NCI-H510A treated with DMSO at 0.1 percent for 48 hours (cell line): ENCODE measurements around the gene U2AF1L4.

ENCODE experiments used
- DNase-seq: peaks from one replicate; lab custom pipeline; 2025; lab: John Stamatoyannopoulos, UW

The U2AF1L4 gene

GRCh38 chr19:35757231-35757748, 12.1 kb upstream of the U2AF1L4 start:
- DNase-seq: no peak

GRCh38 chr19:35756377-35757230, 11.4 kb upstream of the U2AF1L4 start, which contains the start of gene HSPB6:
TSS of gene HSPB6 (minus strand) at chr19:35757029. CDS start at chr19:35757008, 21 bp downstream.
- no peak for DNase-seq

GRCh38 chr19:35755550-35756376, 10.5 kb upstream of the U2AF1L4 start:
- DNase-seq: no peak

- no peak for DNase-seq
Measured at GRCh38 chr19:35755131-35755549, 9.9 kb upstream of the U2AF1L4 start.

GRCh38 chr19:35754370-35755130, 9.3 kb upstream of the U2AF1L4 start:
- DNase-seq: no peak

GRCh38 chr19:35753634-35754369, 8.6 kb upstream of the U2AF1L4 start:
- DNase-seq: no peak

GRCh38 chr19:35752746-35753350, 7.6 kb upstream of the U2AF1L4 start:
- DNase-seq: no peak

GRCh38 chr19:35751839-35752745, 6.9 kb upstream of the U2AF1L4 start:
- DNase-seq: no peak

- no peak for DNase-seq
Measured at GRCh38 chr19:35750167-35750566, 4.9 kb upstream of the U2AF1L4 start.

- DNase-seq: peak; percentile 98
Measured at GRCh38 chr19:35748106-35749020, 3.1 kb upstream of the U2AF1L4 start, which contains the start of gene LIN37. TSS of gene LIN37 (plus strand) at chr19:35748576. CDS start at chr19:35748725, 149 bp downstream.

- DNase-seq: no peak
Measured at GRCh38 chr19:35746531-35746930, 1.3 kb upstream of the U2AF1L4 start.

- DNase-seq: no peak
Measured at GRCh38 chr19:35746087-35746462, 857 bp upstream of the U2AF1L4 start.

- DNase-seq: peak; percentile 93
Measured at GRCh38 chr19:35744430-35745327, 539 bp downstream of the U2AF1L4 start.

- DNase-seq: no peak
Measured at GRCh38 chr19:35743640-35744429, 1.4 kb downstream of the U2AF1L4 start.

- DNase-seq: no peak
Measured at GRCh38 chr19:35742121-35742724, 3.0 kb downstream of the U2AF1L4 start, which contains the start of gene IGFLR1. TSS of gene IGFLR1 (minus strand) at chr19:35742452. CDS start at chr19:35741180, 1,272 bp downstream.

- no peak for DNase-seq
Measured at GRCh38 chr19:35741203-35741515, 4.1 kb downstream of the U2AF1L4 start.
